ENCODE data around the gene ZDHHC11B.
"Not testable (repeated sequence)": the region's sequence is repeated elsewhere in the genome, so short reads cannot be mapped to it uniquely, and the experiment has no call there.

The ZDHHC11B gene

GRCh38 chr5:766666-767431, 17.7 kb downstream of the ZDHHC11B start:
- no peak for DNase-seq (ENCODE audit: low read depth)

DNA sequence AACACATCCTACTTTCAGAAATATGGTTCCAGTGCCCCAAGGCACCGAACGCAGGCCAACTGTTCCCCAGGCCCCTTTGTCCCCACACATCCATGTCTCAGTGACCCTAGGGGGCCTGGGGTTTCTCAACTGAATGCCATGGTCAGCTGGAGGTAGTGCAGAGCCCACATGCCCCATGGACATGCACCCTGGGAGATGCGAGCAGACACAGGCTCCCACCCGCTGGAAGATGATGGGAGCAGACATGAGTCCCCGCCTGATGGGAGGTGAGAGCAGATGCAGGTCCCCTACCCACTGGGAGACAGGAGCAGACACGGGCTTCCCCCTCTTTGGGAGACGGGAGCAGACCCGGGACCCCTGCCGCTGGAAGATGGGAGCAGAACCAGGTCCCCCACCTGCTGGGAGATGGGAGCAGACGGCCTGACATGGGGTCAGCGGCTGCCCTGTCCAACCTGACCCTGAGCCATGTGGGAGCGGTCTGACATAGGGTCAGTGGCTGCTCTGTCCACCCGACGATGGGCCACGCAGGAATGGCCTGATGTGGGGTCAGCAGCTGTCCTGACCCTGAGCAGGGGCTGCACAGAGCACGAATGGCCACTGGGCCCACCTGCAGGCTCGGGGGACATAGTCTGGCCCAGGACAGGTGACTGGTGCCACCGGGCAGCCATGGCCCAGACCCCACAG, 18.4 kb downstream of the ZDHHC11B start:
- DNase-seq (ENCODE audit: low read depth) = no peak

DNA sequence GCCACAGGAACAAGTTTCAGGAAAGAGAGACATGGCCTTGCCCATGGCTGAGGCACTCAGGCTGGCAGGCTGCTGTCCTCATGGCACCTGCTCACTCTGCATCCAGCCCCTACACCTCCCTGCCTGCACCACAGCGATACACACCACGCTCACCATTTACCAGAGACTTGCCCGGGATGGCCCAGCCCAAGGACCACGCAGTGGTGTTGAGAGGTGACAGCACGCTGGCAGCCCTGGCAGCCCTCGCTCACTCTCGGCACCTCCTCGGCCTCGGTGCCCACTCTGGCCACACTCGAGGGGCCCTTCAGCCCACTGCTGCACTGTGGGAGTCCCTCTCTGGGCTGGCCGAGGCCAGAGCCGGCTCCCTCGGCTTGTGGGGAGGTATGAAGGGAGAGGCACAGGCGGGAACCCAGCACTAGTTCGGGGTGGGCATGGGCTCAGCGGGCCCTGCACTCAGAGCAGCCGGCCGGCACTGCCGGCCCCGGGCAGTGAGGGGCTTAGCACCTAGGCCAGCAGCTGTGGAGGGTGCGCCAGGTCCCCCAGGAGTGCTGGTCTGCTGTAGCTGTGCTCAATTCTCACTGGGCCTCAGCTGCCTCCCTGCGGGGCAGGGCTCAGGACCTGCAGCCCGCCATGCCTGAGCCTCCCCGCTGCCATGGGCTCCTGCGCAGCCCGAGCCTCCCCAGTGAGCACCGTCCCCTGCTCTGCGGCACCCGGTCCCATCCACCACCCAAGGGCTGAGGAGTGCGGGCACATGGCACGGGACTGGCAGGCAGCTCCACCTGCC, 20.3 kb downstream of the ZDHHC11B start:
- no peak for DNase-seq (ENCODE audit: low read depth)

DNA sequence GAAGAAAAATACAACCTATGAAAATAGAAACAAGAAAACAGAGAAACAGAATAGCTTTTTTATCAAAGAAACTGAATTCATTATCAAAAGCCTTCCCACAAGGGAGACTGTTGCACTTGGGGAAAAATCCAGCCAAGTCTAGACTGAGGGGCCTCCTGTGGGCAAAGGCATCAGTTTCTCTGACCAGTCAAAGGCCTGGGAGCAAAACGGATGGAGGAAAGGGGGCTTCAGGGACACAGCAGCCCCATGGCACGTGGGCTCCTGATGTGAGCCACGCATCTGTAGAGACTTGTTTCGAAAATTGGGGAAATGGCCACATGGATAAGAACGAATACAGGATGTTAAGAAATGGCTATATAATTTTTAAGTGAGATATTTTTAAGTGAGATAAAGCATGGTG, 21.1 kb downstream of the ZDHHC11B start:
- DNase-seq (ENCODE audit: low read depth) = no peak

DNA sequence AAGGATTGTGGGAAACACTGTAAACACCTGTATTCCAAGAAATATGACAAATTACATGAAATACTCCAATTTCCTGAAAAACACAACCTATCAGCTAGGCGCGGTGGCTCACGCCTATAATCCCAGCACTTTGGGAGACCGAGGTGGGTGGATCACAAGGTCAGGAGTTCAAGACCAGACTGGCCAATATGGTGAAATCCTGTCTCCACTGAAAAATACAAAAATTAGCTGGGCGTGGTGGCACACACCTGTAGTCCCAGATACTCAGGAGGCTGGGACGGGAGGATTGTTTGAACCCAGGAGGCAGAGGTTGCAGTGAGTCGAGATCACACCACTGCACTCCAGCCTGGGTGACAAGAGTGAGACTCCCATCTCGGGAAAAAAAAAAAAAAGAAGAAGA, 21.5 kb downstream of the ZDHHC11B start:
- DNase-seq (ENCODE audit: low read depth) = not testable (repeated sequence)

- DNase-seq (ENCODE audit: low read depth) = no peak
These were observed 22.4 kb downstream of the ZDHHC11B start for GRCh38 chr5:761854-762710.

GRCh38 chr5:761059-761771, 23.3 kb downstream of the ZDHHC11B start:
- no peak for DNase-seq (ENCODE audit: low read depth)

DNA sequence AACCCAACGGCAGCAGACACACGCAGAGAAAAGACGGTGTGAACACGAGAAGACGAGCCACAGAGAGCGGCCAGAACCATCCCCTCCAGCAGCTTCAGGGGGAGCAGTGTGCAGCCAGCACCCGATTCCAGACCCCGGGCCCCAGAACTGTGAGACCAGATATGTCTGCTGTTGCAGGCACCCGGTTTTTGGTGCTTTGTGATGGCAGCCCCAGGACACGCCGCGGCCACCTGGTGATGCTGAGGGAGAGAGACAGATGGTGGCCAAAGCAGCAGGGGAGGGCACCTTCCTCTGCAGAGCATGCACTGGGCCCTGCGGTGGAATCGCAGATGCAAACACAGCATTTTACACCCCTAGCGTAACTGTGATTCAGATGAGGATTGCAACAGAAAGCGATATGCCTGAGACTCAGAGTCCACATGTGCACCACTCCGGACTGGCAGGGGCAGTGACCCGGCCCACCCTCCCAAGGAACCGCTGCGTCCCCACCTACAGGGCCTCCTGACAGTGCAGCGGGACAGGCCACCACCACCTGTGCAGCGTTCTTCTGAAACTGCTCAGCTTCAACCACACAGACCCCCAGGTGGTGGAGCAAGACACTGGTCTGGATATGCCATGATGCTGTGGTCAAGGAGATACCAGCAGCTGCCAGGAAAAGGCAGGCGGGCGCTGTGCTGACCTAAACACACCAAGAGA, 24.0 kb downstream of the ZDHHC11B start:
- DNase-seq (ENCODE audit: low read depth) = no peak

- no peak for DNase-seq (ENCODE audit: low read depth)
These were observed 24.7 kb downstream of the ZDHHC11B start for GRCh38 chr5:759781-760362.

GRCh38 chr5:759111-759751, 25.3 kb downstream of the ZDHHC11B start:
- DNase-seq (ENCODE audit: low read depth) = no peak

- no peak for DNase-seq (ENCODE audit: low read depth)
These were observed 25.9 kb downstream of the ZDHHC11B start for GRCh38 chr5:758698-759053.

- DNase-seq (ENCODE audit: low read depth) = no peak
These were observed 26.4 kb downstream of the ZDHHC11B start for GRCh38 chr5:757931-758697.

GRCh38 chr5:757346-757930, 27.1 kb downstream of the ZDHHC11B start:
- DNase-seq (ENCODE audit: low read depth) = no peak

DNA sequence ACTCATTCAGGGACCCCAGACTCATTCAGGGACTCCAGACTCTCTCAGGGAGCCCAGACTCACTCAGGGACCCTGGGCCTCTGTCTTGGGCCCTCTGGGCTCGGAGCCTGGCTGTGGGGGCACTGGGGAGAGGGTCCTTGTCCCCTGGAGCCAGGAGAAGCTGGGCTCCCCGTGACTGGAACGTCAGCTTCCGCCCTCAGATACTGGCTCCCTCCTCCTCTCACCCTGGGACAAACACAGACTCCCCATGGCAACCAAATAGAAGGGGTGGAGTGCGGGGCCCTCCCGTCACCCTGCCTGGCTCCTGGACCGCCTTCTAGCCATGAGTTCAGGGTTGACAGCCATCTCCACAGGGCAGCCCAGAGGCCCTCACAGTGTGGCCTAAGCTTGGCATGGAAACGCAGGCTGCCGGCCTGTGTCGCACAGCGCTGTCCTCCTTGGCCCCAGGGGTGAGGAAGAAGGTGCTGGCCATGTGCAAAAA, 27.6 kb downstream of the ZDHHC11B start:
- no peak for DNase-seq (ENCODE audit: low read depth)

- no peak for DNase-seq (ENCODE audit: low read depth)
These were observed 28.4 kb downstream of the ZDHHC11B start for GRCh38 chr5:756171-756570.

DNA sequence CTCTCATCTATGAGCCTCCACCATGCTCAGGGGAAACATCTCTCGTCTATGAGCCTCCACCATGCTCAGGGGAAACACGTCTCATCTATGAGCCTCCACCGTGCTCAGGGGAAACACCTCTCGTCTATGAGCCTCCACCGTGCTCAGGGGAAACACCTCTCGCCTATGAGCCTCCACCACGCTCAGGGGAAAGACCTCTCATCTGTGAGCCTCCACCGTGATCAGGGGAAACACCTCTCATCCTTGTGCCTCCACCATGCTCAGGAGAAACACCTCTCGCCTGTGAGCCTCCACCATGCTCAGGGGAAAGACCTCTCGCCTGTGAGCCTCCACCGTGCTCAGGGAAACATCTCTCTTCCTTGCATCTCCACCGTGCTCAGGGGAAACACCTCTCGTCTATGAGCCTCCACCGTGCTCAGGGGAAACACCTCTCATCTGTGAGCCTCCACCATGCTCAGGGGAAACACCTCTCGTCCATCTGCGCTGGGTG, 30.3 kb downstream of the ZDHHC11B start:
- not testable (repeated sequence) for DNase-seq (ENCODE audit: low read depth)

DNA sequence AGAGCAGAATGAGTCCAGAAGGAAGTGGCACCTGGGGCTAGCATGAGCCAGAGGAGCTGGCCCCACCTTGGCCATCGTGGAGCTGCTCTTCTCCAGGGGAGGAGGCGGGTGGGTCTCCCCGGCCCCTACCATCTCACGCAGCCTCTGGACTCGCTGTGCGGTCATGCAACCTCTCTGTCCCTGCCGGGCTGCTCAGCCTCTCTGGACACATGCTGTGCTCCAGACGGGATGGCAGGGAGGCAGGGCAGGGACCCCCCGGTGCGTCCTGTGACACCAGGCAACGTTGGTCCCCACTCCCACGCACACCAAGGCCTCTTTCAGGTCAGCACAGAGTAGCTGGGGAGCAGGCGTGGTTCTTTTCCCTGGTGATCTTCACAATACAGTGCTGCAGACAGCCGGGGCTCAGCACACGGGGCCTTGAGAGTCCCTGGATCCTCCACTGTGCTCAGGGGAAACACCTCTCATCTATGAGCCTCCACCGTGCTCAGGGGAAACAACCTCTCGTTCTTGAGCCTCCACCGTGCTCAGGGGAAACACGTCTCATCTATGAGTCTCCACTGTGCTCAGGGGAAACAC, 30.9 kb downstream of the ZDHHC11B start:
- not testable (repeated sequence) for DNase-seq (ENCODE audit: low read depth)

Measured in non-pigmented ciliary epithelial cell (primary cell).